Lower lobe of right lung (tissue), 2 donors: ENCODE data around the gene PDE11A. TPM values are rescaled to one million over a fixed set of nuclear protein-coding genes. Genes with fewer than 3 reads are reported as not detected.

ENCODE experiments used
- ATAC-seq, 2 donors: fragments of 200-7000 bp; cut with Tn5 transposase; one replicate each; pipeline ENCODE4 v1.9.1; 2020 to 2022; ENCODE audit warnings: mild to moderate bottlenecking in 2 of 2, moderate library complexity in 2 of 2
- DNase-seq: peaks from one replicate; pipeline ENCODE4 v3.0.0-alpha.2; 2020
- H3K27ac ChIP-seq: fragments of 200-600 bp; one replicate; pipeline ENCODE4 v1.8.0; 2022
- H3K27me3 ChIP-seq: fragments of 200-600 bp; one replicate; pipeline ENCODE4 v1.8.0; 2022; ENCODE audit warnings: low read depth
- H3K36me3 ChIP-seq: fragments of 200-600 bp; one replicate; pipeline ENCODE4 v1.8.0; 2022; ENCODE audit warnings: mild to moderate bottlenecking
- H3K4me1 ChIP-seq: fragments of 200-600 bp; one replicate; pipeline ENCODE4 v1.8.0; 2022
- H3K4me3 ChIP-seq: fragments of 200-600 bp; one replicate; pipeline ENCODE4 v1.8.0; 2022; ENCODE audit warnings: mild to moderate bottlenecking
- H3K9me3 ChIP-seq: fragments of 200-600 bp; one replicate; pipeline ENCODE4 v1.8.0; 2022
- CTCF ChIP-seq: fragments of 200-600 bp; IDR thresholded peaks from one replicate; pipeline ENCODE4 v1.8.0; 2022; ENCODE audit warnings: antibody characterized with exemption, mild to moderate bottlenecking
- intact Hi-C: fragments of 100-400 bp; cut with DNase I; formaldehyde crosslinking; loops from one replicate; pipeline ENCODE4 v1.11.0; 2022
- total RNA-seq: library from RNA; stranded (reverse); fragmentation: NEBNext Ultra II Directional; extraction: Animal tissue kit (Norgen Biotek cat#: 25700); gene quantifications from one replicate; pipeline ENCODE4 v1.2.1, GENCODE V29; 2021
- donor health status: DM: no; HTN: yes; CAD: no; lungs with severe emphysema.

PDE11A gene
- total RNA-seq, 1 donor from 2014 or later = 0.27 TPM

- Histone ChIP-seq H3K4me1 (no peaks in the 10 kb centered on the region), H3K4me3 (no peak overlapping the region), H3K36me3 (no peaks in the 10 kb centered on the region), H3K27ac (no peak overlapping the region), H3K27me3 (no peaks in the 10 kb centered on the region), H3K9me3 (no peaks in the 10 kb centered on the region)
- ATAC-seq = no peak
- intact Hi-C loops = no loop called here
- TF ChIP-seq CTCF = no peak
- DNase-seq = no peak
Measured at GRCh38 chr2:177717831-177718618, 354.6 kb downstream of the PDE11A start.

- intact Hi-C loops = no loop called here
- Histone ChIP-seq H3K4me1 (no peaks in the 10 kb centered on the region), H3K4me3 (no peak overlapping the region), H3K27me3 (no peaks in the 10 kb centered on the region), H3K36me3 (no peaks in the 10 kb centered on the region), H3K27ac (no peak overlapping the region), H3K9me3 (no peaks in the 10 kb centered on the region)
- no peak for TF ChIP-seq CTCF
- no peak for DNase-seq
- no peak for ATAC-seq
Measured at GRCh38 chr2:177716484-177716883, 356.1 kb downstream of the PDE11A start.

- H3K4me3 ChIP-seq = no peak overlapping the region
- ATAC-seq = no peak
- H3K4me1 ChIP-seq = no peaks in the 10 kb centered on the region
- intact Hi-C loops = no loop called here
- no peaks in the 10 kb centered on the region for H3K36me3 ChIP-seq
- no peaks in the 10 kb centered on the region for H3K27me3 ChIP-seq
- no peaks in the 10 kb centered on the region for H3K9me3 ChIP-seq
- no peak for TF ChIP-seq CTCF
- no peak overlapping the region for H3K27ac ChIP-seq
- no peak for DNase-seq
Measured at GRCh38 chr2:177715771-177716170, 356.8 kb downstream of the PDE11A start.

- no peaks in the 10 kb centered on the region for H3K36me3 ChIP-seq
- no peak for TF ChIP-seq CTCF
- no peaks in the 10 kb centered on the region for H3K9me3 ChIP-seq
- H3K27ac ChIP-seq = no peak overlapping the region
- DNase-seq (no peak), ATAC-seq (no peak)
- no peaks in the 10 kb centered on the region for H3K27me3 ChIP-seq
- no peak overlapping the region for H3K4me3 ChIP-seq
- no peaks in the 10 kb centered on the region for H3K4me1 ChIP-seq
- intact Hi-C loops = no loop called here
Measured at GRCh38 chr2:177714704-177715103, 357.9 kb downstream of the PDE11A start.

- intact Hi-C loops = no loop called here
- H3K27ac ChIP-seq = no peak overlapping the region
- DNase-seq (no peak), ATAC-seq (no peak)
- H3K4me3 ChIP-seq = no peak overlapping the region
- no peaks in the 10 kb centered on the region for H3K27me3 ChIP-seq
- no peaks in the 10 kb centered on the region for H3K4me1 ChIP-seq
- no peaks in the 10 kb centered on the region for H3K36me3 ChIP-seq
- H3K9me3 ChIP-seq = no peaks in the 10 kb centered on the region
- TF ChIP-seq CTCF = no peak
Measured at GRCh38 chr2:177712462-177712861, 360.1 kb downstream of the PDE11A start.
